Subcutaneous abdominal adipose tissue (tissue), 5 donors: ENCODE data around the gene PRICKLE1.

ENCODE experiments used
- H3K27ac ChIP-seq: one replicate; pipeline ENCODE4 v1.7.0; 2013; ENCODE audit warnings: low read depth, mild to moderate bottlenecking, inconsistent platforms, low read length, moderate library complexity
- H3K27me3 ChIP-seq, 5 donors: one replicate each; pipeline ENCODE4 v1.7.0; 2013; ENCODE audit warnings: low read length in 5 of 5, inconsistent platforms in 1 of 5; ENCODE audit not compliant: control insufficient read depth in 5 of 5, insufficient read depth in 4 of 5
- H3K36me3 ChIP-seq, 5 donors: one replicate each; pipeline ENCODE4 v1.7.0; 2013; ENCODE audit warnings: low read length in 5 of 5; ENCODE audit not compliant: control insufficient read depth in 5 of 5, insufficient read depth in 5 of 5
- H3K4me1 ChIP-seq, 5 donors: one replicate each; pipeline ENCODE4 v1.7.0; 2013; ENCODE audit warnings: low read length in 5 of 5, mild to moderate bottlenecking in 3 of 5, moderate library complexity in 1 of 5; ENCODE audit not compliant: control insufficient read depth in 5 of 5, insufficient read depth in 5 of 5
- H3K4me3 ChIP-seq, 5 donors: one replicate each; pipeline ENCODE4 v1.7.0; 2013; ENCODE audit warnings: low read length in 5 of 5, low read depth in 1 of 5
- H3K9ac ChIP-seq, 5 donors: one replicate each; pipeline ENCODE4 v1.7.0; 2013; ENCODE audit warnings: low read length in 5 of 5, mild to moderate bottlenecking in 4 of 5, moderate library complexity in 3 of 5
- H3K9me3 ChIP-seq, 5 donors: one replicate each; pipeline ENCODE4 v1.7.0; 2013; ENCODE audit warnings: low read length in 5 of 5; ENCODE audit not compliant: control insufficient read depth in 5 of 5
- donor health status: healthy.
- donor health status: healthy.
- donor health status: healthy.
- donor health status: healthy.
- donor health status: healthy.

Gene PRICKLE1

GRCh38 chr12:42534184-42534838 is 55.2 kb downstream of the PRICKLE1 start:
- Histone ChIP-seq H3K4me1 (peaks cover 0 to 3% (median 0%) of the 10 kb centered on the region in 5 donors), H3K4me3 (no peak overlapping the region), H3K27me3 (no peaks in the 10 kb centered on the region), H3K27ac (no peak overlapping the region), H3K36me3 (peaks cover 0 to 4% (median 0%) of the 10 kb centered on the region in 5 donors), H3K9ac (no peak overlapping the region), H3K9me3 (no peaks in the 10 kb centered on the region)

- no peak overlapping the region for H3K4me3 ChIP-seq
- peaks cover 0 to 3% (median 0%) of the 10 kb centered on the region in 5 donors for H3K4me1 ChIP-seq
- no peaks in the 10 kb centered on the region for H3K27me3 ChIP-seq
- H3K27ac ChIP-seq, result no peak overlapping the region
- no peaks in the 10 kb centered on the region for H3K9me3 ChIP-seq
- no peaks in the 10 kb centered on the region for H3K36me3 ChIP-seq
- H3K9ac ChIP-seq, result no peak overlapping the region
Measured at GRCh38 chr12:42530284-42530683, 59.3 kb downstream of the PRICKLE1 start.

GRCh38 chr12:42525444-42525843 is 64.1 kb downstream of the PRICKLE1 start:
- Histone ChIP-seq H3K9me3 (no peaks in the 10 kb centered on the region), H3K4me1 (no peaks in the 10 kb centered on the region), H3K36me3 (peaks cover 0 to 2% (median 0%) of the 10 kb centered on the region in 5 donors), H3K4me3 (no peak overlapping the region), H3K9ac (no peak overlapping the region), H3K27ac (no peak overlapping the region), H3K27me3 (no peaks in the 10 kb centered on the region)

- Histone ChIP-seq H3K9ac (no peak overlapping the region), H3K36me3 (peaks cover 0 to 2% (median 0%) of the 10 kb centered on the region in 5 donors), H3K4me3 (no peak overlapping the region), H3K27ac (no peak overlapping the region), H3K4me1 (no peaks in the 10 kb centered on the region), H3K27me3 (no peaks in the 10 kb centered on the region), H3K9me3 (no peaks in the 10 kb centered on the region)
Measured at GRCh38 chr12:42524716-42525115, 64.8 kb downstream of the PRICKLE1 start.

GRCh38 chr12:42516573-42516972 is 73.0 kb downstream of the PRICKLE1 start:
- Histone ChIP-seq H3K9me3 (peaks cover 0 to 3% (median 0%) of the 10 kb centered on the region in 5 donors), H3K4me1 (no peaks in the 10 kb centered on the region), H3K36me3 (no peaks in the 10 kb centered on the region), H3K27me3 (no peaks in the 10 kb centered on the region), H3K9ac (no peak overlapping the region), H3K27ac (no peak overlapping the region), H3K4me3 (no peak overlapping the region)

GRCh38 chr12:42511656-42512055 is 77.9 kb downstream of the PRICKLE1 start:
- Histone ChIP-seq H3K27me3 (no peaks in the 10 kb centered on the region), H3K4me1 (peaks cover 0 to 3% (median 0%) of the 10 kb centered on the region in 5 donors), H3K9me3 (peaks cover 0 to 2% (median 0%) of the 10 kb centered on the region in 5 donors), H3K36me3 (no peaks in the 10 kb centered on the region), H3K4me3 (no peak overlapping the region), H3K9ac (no peak overlapping the region), H3K27ac (no peak overlapping the region)

GRCh38 chr12:42510823-42511222 is 78.7 kb downstream of the PRICKLE1 start:
- H3K4me3 ChIP-seq, result no peak overlapping the region
- H3K9ac ChIP-seq, result no peak overlapping the region
- H3K27me3 ChIP-seq, result no peaks in the 10 kb centered on the region
- H3K36me3 ChIP-seq, result no peaks in the 10 kb centered on the region
- no peaks in the 10 kb centered on the region for H3K9me3 ChIP-seq
- no peak overlapping the region for H3K27ac ChIP-seq
- peaks cover 0 to 3% (median 0%) of the 10 kb centered on the region in 5 donors for H3K4me1 ChIP-seq

- Histone ChIP-seq H3K27me3 (no peaks in the 10 kb centered on the region), H3K9ac (no peak overlapping the region), H3K4me3 (no peak overlapping the region), H3K36me3 (no peaks in the 10 kb centered on the region), H3K4me1 (peaks cover 0 to 3% (median 0%) of the 10 kb centered on the region in 5 donors), H3K27ac (no peak overlapping the region), H3K9me3 (no peaks in the 10 kb centered on the region)
Measured at GRCh38 chr12:42508913-42509460, 80.6 kb downstream of the PRICKLE1 start.

- Histone ChIP-seq H3K27me3 (no peaks in the 10 kb centered on the region), H3K9me3 (no peaks in the 10 kb centered on the region), H3K4me1 (peaks cover 0 to 3% (median 0%) of the 10 kb centered on the region in 5 donors), H3K36me3 (no peaks in the 10 kb centered on the region), H3K9ac (no peak overlapping the region), H3K27ac (no peak overlapping the region), H3K4me3 (no peak overlapping the region)
Measured at GRCh38 chr12:42507565-42507964, 82.0 kb downstream of the PRICKLE1 start.

GRCh38 chr12:42507081-42507480 is 82.5 kb downstream of the PRICKLE1 start:
- H3K27me3 ChIP-seq, result no peaks in the 10 kb centered on the region
- H3K4me3 ChIP-seq, result no peak overlapping the region
- no peaks in the 10 kb centered on the region for H3K9me3 ChIP-seq
- peaks cover 0 to 3% (median 0%) of the 10 kb centered on the region in 5 donors for H3K4me1 ChIP-seq
- no peak overlapping the region for H3K27ac ChIP-seq
- H3K9ac ChIP-seq, result no peak overlapping the region
- H3K36me3 ChIP-seq, result no peaks in the 10 kb centered on the region
